ENCODE measurements around the gene RIT2.

The RIT2 gene

GRCh38 chr18:42929181-42929580 lies 186.3 kb downstream of the RIT2 start:
- DNase-seq (ENCODE audit: low read depth), result no peak

GRCh38 chr18:42925036-42925435 lies 190.4 kb downstream of the RIT2 start:
- DNase-seq (ENCODE audit: low read depth), result no peak

GRCh38 chr18:42922363-42922762 lies 193.1 kb downstream of the RIT2 start:
- no peak for DNase-seq (ENCODE audit: low read depth)

GRCh38 chr18:42921226-42921737 lies 194.2 kb downstream of the RIT2 start:
- DNase-seq (ENCODE audit: low read depth), result no peak

GRCh38 chr18:42920621-42921020 lies 194.9 kb downstream of the RIT2 start:
- no peak for DNase-seq (ENCODE audit: low read depth)

DNA sequence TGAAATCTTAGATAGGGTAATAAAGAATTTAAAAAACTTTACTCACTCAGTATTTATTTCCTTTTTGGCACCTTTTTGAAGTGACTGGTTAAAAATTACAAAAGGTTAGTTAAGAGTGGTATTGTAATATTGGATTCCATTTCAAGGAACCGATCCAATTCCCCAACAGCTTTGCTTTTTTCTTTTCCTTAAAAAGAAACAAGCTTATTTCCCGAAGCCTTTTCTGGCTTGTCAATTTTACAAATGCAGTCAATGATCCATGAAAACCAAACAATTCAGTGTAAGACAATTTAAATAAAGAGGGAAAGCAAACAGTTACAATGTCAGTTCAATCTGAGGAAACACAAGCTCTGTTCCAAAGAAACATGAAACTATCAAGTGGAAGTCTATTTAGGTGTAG lies 200.2 kb downstream of the RIT2 start:
- DNase-seq (ENCODE audit: low read depth), result no peak

GRCh38 chr18:42914476-42914875 lies 201.0 kb downstream of the RIT2 start:
- no peak for DNase-seq (ENCODE audit: low read depth)

GRCh38 chr18:42909095-42909494 lies 206.4 kb downstream of the RIT2 start:
- no peak for DNase-seq (ENCODE audit: low read depth)

DNA sequence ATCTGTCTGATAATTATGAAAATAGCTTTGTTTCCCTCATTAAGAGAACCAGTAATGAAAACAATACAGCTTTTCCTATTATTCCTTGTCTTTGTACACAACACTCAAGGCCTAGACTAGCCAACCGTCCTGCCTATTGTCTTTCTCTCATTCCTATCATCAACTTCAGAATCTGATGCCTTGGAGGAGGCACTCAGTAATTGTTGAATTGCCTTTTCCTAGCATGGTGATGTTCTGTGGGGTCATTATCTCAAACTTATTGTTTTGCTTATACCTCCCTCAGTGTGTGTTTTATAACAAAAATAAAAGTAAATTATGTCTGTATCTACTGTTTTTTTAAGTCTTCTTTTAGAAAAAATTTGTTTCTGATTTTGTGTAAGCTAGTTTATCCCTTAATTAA lies 208.7 kb downstream of the RIT2 start:
- no peak for DNase-seq (ENCODE audit: low read depth)

DNA sequence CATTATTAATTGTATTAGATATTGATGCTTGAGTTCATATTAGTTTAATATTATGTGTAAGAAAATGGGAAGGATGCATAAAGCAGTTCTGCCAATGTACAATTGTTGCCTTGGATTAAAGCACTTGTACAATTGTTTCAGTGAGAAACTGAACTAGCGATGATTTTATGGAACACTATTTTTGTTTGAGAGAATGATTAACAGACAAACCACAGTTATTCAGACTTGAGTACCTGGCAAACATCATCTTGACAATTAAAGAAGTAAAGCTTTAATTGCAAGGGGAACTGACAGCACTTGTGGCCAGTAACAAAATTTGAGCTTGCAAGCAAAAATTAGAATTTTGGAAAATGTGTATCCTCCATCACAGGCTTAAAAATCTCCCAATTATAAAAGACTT lies 214.3 kb downstream of the RIT2 start:
- DNase-seq (ENCODE audit: low read depth), result no peak

DNA sequence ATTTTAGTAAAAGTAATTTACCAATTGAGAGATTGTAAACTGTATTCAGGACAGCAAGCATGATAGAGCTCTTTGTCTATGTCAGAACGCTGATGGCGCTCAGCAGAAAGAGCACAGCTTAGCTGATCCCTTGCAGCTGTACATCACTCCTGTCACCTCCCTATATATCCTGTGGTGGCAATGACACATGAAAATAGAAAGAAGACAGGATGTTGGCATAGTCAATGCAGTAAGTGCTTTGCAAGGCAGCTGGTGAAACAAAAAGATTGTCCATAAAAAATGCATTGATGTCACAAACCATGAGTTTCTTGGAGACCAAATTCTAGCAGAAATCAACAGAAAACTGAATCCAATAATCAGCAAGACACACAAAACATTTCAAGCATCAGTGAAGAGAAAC lies 221.5 kb downstream of the RIT2 start:
- DNase-seq (ENCODE audit: low read depth), result no peak

- DNase-seq (ENCODE audit: low read depth), result no peak
These were observed 223.3 kb downstream of the RIT2 start for GRCh38 chr18:42892181-42892580.

DNA sequence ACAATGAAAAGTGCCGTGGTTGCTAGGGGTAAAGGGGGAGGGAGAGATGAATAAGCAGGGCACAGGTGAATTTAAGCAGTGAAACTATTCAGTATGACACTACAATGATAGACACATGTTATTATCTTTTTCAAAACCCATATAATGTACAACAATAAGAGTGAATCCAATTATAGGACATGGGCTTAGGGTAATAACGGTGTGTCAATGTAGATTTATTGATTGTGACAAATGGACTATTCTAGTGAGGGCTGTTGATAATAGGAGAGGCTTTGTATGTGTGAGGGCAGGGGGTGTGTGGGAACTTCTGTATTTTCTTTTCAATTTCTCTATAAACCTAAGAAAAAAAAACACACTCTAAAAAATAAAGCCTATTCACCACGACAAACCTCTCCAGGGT lies 223.8 kb downstream of the RIT2 start:
- DNase-seq (ENCODE audit: low read depth), result no peak

DNA sequence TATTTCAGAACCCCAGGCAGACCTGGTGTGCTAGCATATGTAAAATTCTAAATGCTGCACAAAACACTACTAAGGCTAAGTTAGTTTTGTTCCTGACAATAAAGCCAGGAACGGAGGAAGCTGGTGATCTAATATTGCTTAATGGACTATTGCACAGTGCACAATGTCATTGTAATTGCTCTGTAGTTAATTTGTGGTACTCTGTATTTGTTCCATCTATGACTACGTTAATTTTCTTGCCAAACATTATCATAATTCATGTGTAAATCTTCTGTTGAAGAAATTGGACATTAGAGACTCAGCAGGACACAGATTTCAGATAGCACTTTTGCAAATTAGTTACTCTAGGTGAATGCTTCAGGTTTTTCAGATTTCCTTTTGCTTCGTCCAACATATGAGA lies 232.3 kb downstream of the RIT2 start:
- no peak for DNase-seq (ENCODE audit: low read depth)

DNA sequence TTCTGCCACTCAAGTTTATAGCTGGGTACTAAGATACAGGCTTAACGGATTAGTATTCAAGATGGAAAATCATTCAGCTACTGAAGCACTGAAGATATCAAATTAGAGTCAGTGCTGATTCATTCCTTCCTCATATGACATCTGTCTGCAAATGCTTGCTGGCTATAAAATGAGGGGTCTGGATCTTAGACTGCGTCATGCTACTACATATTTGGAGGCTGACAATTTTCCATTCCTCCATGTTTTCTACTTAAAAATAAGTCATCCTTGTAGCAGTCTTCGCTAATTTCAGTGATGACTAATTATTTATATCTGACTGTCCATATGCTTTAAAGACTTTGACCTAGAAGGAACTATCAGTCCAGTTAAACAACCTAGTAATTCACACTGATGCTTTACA lies 233.4 kb downstream of the RIT2 start:
- no peak for DNase-seq (ENCODE audit: low read depth)

DNA sequence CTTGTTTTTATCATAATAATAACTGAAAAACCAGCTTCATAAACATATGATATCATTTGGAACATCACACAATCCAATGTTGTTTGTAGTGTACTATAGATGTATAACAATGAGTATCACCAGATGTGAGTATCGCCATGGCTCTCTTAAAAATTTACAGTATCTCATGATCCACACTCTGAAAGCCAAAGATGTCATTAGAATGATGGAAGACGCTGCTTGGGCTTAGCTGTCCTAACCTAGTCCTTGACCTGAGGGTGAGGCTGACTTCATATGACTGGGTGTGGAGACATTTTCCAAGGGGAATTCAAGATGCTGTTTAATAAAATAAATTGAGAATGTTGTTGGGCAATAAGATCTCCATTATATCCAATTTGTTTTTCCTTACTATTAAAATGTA lies 242.6 kb downstream of the RIT2 start:
- no peak for DNase-seq (ENCODE audit: low read depth)

DNA sequence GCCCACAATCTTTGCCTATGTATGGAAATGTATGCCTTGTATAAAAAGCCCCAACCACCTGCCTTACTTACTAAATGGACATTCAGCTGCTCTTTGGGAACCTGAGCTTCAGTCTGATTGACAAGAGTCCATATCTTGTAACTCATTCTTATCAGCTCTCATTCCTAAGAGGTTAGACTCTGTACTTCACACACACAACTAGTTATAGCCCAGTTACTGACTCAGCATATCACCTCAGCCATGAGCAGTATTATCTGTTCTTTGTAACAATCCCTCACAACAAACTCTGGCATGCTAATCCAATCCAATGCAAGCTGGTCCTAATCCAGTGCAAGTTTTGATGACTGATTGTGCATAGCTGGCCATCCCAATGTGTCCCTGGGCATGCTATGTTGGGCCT lies 250.6 kb downstream of the RIT2 start:
- no peak for DNase-seq (ENCODE audit: low read depth)

- no peak for DNase-seq (ENCODE audit: low read depth)
These were observed 254.2 kb downstream of the RIT2 start for GRCh38 chr18:42861271-42861670.

DNA sequence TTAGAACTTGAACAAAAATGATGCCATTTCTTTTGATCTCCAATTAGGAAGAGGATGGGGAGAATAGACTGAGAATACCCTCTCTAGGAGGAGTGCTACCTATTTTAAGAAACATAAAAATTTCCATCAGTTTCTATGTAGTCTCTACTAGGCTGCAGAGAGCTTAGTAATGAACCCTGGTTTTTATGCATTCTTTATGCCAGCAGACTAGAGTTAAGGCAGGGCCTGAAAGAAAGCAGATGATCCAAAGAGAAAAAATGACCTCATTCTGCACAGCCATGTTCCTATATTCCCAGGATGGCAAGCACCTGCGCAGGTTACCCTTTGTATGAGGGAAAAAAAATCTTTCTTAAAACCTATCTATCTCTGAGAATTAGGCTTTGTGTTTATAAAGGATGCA lies 254.9 kb downstream of the RIT2 start:
- no peak for DNase-seq (ENCODE audit: low read depth)

GRCh38 chr18:42860011-42860410 lies 255.5 kb downstream of the RIT2 start:
- peak; percentile 6 for DNase-seq (ENCODE audit: low read depth)

- no peak for DNase-seq (ENCODE audit: low read depth)
These were observed 260.9 kb downstream of the RIT2 start for GRCh38 chr18:42854558-42854957.

DNA sequence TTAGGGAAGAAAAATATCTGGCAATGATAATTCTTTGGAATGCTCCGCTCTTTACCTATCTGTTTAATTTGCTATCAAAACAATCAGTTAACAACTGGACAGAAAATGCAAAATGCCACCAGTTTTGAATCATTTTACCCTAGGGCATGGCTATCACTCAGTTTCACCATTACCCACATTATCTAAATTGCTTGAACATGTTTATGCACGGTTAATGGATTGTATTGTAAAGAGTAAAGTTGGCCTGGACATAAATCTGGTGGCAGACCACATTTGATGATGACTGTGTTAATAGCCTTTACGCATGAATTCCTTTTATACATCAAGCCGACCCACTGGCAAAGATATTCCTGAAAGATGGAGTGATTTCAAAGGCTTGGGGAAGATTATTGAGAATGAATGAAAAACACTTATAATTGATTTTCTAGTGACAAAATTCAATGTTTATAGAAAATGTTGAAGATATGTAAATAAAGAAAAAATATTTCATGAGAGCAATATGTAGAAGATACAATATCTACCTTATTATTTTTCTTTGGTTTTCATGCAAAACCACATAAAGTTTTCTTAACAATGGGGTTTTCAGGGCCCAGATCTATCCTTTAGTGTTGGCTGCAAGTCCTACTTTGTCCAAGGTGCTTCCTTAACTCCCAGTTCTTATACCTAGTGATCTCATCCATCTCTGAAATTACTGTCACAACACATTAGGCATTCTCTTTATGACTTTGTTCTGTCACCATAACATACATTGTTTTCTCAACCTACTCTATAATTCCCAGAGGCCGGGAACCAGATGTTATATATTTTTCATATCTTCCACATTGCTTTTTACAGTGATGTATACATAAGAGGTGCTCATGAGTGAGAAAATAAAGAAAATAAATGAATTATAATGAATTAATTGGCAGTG lies 265.1 kb downstream of the RIT2 start:
- no peak for DNase-seq (ENCODE audit: low read depth)

DNA sequence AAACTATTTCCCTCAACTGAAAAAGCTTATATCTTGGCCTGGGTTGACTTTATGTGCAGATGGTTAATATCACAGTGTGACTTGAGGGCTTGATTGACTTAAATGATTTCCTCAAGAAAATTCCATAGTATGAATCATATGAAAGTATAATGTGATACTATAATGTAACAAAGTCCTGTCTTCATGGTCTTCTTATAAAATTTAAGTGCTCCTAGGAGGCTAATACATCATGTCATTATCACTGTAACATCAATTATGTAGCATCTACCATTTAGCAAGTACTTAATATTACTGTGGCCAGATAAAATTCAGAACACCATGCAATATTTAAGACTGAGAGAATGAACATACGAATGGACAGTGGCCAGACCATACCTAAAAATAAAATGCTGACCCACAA lies 276.1 kb downstream of the RIT2 start:
- DNase-seq (ENCODE audit: low read depth), result no peak

DNA sequence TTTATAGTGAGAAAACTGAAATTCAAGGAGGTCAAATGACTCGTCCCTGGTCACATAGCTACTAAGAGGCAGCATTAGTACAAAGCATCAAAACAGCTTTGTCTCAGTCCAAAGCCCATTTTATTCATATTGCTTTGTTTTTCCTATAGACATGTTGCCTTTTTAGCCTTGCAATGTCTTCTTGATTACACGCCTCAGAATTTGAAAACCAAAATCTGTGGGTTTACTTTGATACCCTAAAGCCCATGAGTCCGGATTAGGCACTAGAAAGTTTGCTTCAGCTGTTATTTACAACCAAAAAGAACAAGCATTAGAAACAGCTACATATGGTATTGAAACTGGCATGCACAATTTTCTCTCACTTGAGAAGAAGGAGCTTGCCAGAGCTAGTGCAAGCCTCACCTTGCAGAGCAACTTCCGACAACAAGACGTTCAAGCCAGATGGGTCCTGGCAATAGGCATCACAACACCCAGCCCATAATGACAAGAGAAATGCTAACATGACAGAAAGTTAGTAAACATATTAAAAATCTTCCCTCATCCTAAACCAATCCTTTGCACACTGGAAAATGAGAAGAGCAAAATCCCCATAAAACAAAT lies 276.8 kb downstream of the RIT2 start:
- no peak for DNase-seq (ENCODE audit: low read depth)

Measured in non-pigmented ciliary epithelial cell (primary cell).